ENCODE data around the gene TRAPPC1.

TRAPPC1 gene

DNA sequence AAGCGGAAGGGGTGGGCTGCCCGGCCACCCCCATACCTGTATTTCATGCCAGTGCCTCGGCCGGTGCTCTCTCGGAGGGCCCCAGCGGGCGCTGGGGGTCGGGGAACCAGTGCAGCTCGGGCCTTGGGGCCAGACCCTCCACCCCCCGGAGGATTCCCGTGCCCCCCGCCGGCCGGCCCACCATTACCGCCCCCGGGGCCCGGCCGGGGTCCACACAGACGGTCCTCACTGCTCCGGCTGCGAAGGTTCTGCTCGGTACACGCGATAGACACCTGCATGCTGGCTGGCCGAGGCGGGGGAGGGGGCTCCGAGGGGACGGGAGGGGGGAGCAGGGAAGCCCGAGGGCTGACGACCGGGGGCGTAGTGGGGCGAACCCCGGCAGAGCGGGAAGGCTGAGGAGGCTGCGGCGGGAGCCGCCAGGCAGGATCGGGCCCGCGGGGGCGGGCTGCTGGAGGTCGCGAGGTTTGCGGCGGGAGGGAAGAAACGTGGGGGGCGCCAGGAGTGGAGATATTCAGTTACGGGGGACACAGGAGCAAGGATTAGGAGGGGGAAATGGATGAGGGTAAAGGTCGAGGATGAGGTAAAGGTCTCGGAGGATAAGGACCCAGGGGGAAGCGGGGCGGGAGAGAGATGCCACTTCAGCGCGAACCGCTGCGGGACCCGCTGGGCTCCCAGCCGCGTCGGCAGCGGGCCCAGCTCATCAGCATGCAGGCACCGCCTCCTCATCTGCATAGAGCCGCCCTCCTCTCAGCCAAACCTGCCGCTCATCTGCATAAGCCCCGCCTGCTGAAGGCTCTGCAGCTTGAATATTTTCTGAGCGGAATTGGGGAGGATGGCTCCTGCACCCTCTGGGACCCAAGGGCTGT is 2.4 kb downstream of the TRAPPC1 start, which contains the start of gene KCNAB3:
Gene KCNAB3 (minus strand): TSS at position 699 of the 866 bp plus-strand sequence. CDS start 421 bp downstream, at position 278.
- no peak for DNase-seq (ENCODE audit: low spot score)
- no peak within 1 kb of the TSS for H3K27ac ChIP-seq
- peak within 1 kb of the TSS; percentile 49 for H3K4me3 ChIP-seq
- TF ChIP-seq, protein P1, sequence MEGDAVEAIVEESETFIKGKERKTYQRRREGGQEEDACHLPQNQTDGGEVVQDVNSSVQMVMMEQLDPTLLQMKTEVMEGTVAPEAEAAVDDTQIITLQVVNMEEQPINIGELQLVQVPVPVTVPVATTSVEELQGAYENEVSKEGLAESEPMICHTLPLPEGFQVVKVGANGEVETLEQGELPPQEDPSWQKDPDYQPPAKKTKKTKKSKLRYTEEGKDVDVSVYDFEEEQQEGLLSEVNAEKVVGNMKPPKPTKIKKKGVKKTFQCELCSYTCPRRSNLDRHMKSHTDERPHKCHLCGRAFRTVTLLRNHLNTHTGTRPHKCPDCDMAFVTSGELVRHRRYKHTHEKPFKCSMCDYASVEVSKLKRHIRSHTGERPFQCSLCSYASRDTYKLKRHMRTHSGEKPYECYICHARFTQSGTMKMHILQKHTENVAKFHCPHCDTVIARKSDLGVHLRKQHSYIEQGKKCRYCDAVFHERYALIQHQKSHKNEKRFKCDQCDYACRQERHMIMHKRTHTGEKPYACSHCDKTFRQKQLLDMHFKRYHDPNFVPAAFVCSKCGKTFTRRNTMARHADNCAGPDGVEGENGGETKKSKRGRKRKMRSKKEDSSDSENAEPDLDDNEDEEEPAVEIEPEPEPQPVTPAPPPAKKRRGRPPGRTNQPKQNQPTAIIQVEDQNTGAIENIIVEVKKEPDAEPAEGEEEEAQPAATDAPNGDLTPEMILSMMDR (IDR thresholded peaks at IDR 0.05), result no peak

DNA sequence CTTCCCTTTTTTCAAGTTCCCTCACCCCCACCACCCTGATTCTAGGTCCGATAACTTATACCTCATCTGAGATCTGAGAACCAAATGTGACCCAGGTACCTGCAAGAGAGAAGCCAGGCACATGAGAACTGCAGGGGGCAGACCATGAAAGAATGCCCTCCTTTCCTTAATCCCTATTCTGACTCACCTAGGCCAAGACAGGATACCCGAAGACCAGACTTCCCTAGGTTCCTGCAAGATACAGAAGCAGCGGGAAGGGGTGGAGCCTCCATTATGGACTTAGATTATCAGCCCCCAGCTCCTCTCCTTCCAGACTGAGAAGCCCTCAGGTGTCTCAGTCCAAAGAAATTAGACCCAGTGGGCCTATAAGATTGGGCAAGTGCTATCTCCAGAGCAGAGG is 4.2 kb downstream of the TRAPPC1 start:
- Histone ChIP-seq H3K27ac (no peak overlapping the region), H3K4me3 (no peak overlapping the region)
- TF ChIP-seq, protein P1 (IDR thresholded peaks at IDR 0.05), result no peak
- peak; percentile 17 for DNase-seq (ENCODE audit: low spot score)

DNA sequence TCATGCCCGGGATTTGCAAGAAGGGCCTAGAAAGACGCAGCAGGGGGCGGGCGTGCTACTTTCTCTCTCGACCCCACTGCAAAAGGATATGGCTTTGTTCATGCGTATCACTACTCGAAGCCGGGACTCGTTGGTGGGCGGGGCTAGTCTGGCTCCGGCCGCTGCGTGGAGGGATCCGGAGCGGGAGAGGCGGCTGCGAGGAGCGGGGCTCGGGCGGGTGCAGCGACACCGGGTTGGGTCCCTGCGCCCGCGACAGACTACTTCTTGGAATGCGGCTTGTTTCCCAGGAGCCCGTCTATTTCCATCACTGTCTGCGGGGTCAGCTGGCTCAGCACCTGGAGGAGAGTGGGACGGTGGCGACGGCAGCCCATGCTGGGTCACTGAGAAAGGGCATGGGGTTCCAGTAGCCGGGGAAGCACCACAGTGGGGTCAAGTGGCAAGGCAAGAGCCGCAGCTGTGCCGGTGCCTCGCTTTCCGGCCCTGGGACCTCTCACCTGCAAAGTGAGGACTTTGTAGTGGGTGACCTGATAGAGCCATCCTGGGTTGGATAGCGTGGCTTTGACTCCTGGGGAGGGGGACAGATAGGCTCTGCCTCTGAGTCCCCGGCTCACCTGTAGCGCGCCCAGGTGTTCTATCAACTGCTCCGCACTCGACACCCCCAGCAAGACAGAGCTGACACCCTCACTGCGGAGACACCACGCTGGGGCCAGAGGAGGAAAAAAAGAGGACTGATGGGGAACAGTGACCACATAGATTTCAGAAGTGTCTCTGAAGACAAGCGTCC is 8.7 kb downstream of the TRAPPC1 start:
- DNase-seq (ENCODE audit: low spot score), result peak; percentile 85
- Histone ChIP-seq H3K27ac (peak overlapping the region; percentile 50 to 77), H3K4me3 (peak overlapping the region; percentile 82)
- TF ChIP-seq, protein P1 (IDR thresholded peaks at IDR 0.05), result no peak

DNA sequence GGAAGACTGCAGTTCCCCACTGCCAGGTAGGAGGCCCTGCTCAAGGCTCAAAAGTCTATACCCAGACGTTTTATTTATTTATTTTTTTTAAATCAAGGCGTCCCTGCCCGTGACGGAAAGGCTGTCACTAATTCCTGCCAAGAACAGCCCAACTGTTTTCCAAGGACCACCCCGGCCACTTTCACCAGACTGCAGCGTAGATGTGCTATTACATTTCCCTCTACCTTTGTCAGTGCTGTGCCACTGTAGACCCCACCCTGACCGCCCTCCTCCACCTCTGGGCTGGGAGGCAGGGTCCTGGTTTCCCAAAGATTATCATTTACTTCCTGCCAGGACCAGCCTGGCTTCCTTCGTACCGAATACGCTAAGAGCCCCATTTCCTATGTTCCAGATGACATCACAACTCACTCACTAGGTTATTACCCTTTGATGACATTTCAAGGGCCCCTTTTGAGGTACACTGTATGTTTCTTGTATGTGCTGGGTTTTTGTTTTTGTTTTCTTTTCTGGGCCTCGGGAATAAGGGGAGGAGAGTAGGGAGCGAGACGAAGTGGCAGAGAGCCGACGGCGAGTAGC is 9.4 kb downstream of the TRAPPC1 start:
- no peak for DNase-seq (ENCODE audit: low spot score)
- Histone ChIP-seq H3K27ac (peak overlapping the region; percentile 50 to 77), H3K4me3 (peak overlapping the region; percentile 82)
- TF ChIP-seq, protein P1 (IDR thresholded peaks at IDR 0.05), result no peak

DNA sequence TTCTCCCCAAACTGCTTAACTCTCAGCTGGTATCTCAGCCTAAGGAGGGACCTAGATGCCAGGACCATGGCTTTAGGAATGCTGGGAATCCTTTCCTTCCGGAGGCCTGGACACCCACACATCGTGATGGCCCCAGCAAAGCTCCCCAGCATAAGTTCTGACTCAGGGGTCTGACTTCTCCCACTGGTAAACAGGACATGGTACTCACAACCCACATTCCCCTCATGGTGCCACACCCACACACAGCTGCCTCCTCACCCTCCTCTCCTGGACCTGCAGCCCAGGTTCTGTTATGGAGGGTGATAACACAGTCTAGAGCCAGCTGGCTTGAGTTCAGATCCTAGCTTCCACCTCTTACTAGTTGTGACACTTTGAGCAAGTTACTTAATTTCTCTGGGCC is 14.9 kb downstream of the TRAPPC1 start:
- no peak for DNase-seq (ENCODE audit: low spot score)
- TF ChIP-seq, protein P1 (IDR thresholded peaks at IDR 0.05), result no peak
- Histone ChIP-seq H3K4me3 (peak overlapping the region; percentile 79), H3K27ac (peak overlapping the region in 1 of 2 donors; percentile 98)

DNA sequence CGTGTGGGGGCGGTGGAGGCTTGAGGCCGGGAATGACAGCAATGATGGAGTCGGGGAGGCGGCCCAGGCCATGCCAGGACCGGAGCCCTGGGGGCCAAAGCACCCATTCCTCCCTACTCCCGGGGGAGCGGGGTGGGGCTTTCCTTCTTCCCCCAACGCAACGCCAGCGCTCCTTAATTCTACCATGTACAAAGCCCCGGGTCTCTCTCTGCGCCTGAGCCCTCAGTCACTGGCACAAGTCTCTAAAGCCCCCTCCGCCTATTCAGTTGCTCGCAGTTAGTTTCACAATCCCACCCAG is 15.4 kb downstream of the TRAPPC1 start:
- Histone ChIP-seq H3K4me3 (peak overlapping the region; percentile 79), H3K27ac (peak overlapping the region; percentile 85 to 98)
- DNase-seq (ENCODE audit: low spot score), result no peak
- TF ChIP-seq, protein P1 (IDR thresholded peaks at IDR 0.05), result no peak

Measured in coronary artery (tissue), 2 donors.